NT2/D1 (cell line): Measurements from ENCODE around the gene ZNRF1.

Experiments
- SUZ12 ChIP-seq: IDR thresholded peaks from 2 replicates; pipeline ENCODE4 v1.6.1; 2011; ENCODE audit not compliant: insufficient read length, insufficient read depth; ENCODE audit errors: extremely low read depth
- YY1 ChIP-seq: IDR thresholded peaks from 2 replicates; pipeline ENCODE4 v1.6.1; 2011; ENCODE audit not compliant: insufficient read length, insufficient read depth
- ZNF274 ChIP-seq: IDR thresholded peaks from 2 replicates; pipeline ENCODE4 v1.6.1; 2011; ENCODE audit warnings: mild to moderate bottlenecking, low read depth, low read length

DNA sequence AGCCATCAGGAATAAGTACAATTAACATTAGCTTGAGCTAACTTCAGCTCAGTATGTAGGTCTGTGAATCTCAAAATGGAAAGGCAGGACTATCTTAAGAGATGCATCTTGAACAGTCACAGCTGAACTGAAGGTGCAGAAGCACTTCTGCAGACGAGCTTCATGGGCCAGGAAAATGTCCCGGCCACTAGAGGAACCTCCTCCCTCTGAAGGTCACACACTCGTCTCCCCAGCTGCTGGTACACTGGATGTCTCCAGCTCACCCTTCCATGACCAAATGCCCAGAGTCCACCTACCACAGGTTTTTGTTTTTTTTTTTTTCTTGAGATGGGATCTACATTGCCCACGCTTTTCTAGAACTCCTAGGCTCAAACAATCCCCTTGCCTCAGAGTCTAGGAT, 47.1 kb upstream of the ZNRF1 start:
- TF ChIP-seq YY1 (no peak), ZNF274 (no peak), SUZ12 (no peak)
